GM18502 (cell line): Measurements from ENCODE around the gene SETD3.

Experiments
- ATAC-seq: cut with Tn5 transposase; IDR thresholded peaks from one replicate; pipeline ENCODE4 v1.9.1; 2021; ENCODE audit warnings: mild to moderate bottlenecking; ENCODE audit not compliant: unreplicated experiment, poor library complexity

Gene SETD3

GRCh38 chr14:99463974-99464373, 16.7 kb downstream of the SETD3 start:
- ATAC-seq, result no peak

GRCh38 chr14:99462210-99462609, 18.4 kb downstream of the SETD3 start:
- no peak for ATAC-seq

- no peak for ATAC-seq
These were observed 19.1 kb downstream of the SETD3 start for GRCh38 chr14:99461411-99462085.

GRCh38 chr14:99460793-99461192, 19.9 kb downstream of the SETD3 start:
- no peak for ATAC-seq

GRCh38 chr14:99459481-99460100, 21.1 kb downstream of the SETD3 start:
- ATAC-seq, result no peak

GRCh38 chr14:99454246-99454645, 26.4 kb downstream of the SETD3 start:
- no peak for ATAC-seq

GRCh38 chr14:99452968-99453367, 27.7 kb downstream of the SETD3 start:
- no peak for ATAC-seq

GRCh38 chr14:99451234-99451633, 29.4 kb downstream of the SETD3 start:
- no peak for ATAC-seq

GRCh38 chr14:99450266-99450665, 30.4 kb downstream of the SETD3 start:
- no peak for ATAC-seq

- ATAC-seq, result no peak
These were observed 32.9 kb downstream of the SETD3 start for GRCh38 chr14:99447739-99448138.

- no peak for ATAC-seq
These were observed 34.7 kb downstream of the SETD3 start for GRCh38 chr14:99445931-99446330.

GRCh38 chr14:99441918-99442317, 38.7 kb downstream of the SETD3 start:
- ATAC-seq, result peak; percentile 56

GRCh38 chr14:99441157-99441870, 39.3 kb downstream of the SETD3 start:
- peak; percentile 25 for ATAC-seq

GRCh38 chr14:99440278-99440677, 40.4 kb downstream of the SETD3 start:
- no peak for ATAC-seq

- ATAC-seq, result no peak
These were observed 43.0 kb downstream of the SETD3 start for GRCh38 chr14:99437706-99438105.

- no peak for ATAC-seq
These were observed 44.1 kb downstream of the SETD3 start for GRCh38 chr14:99436247-99437180.

GRCh38 chr14:99435327-99435726, 45.3 kb downstream of the SETD3 start:
- no peak for ATAC-seq

GRCh38 chr14:99432485-99432884, 48.2 kb downstream of the SETD3 start:
- ATAC-seq, result no peak

- ATAC-seq, result no peak
These were observed 48.7 kb downstream of the SETD3 start for GRCh38 chr14:99431986-99432385.

- ATAC-seq, result peak; percentile 77
These were observed 50.2 kb downstream of the SETD3 start for GRCh38 chr14:99430491-99430890.
